MM.1S (cell line): ENCODE measurements around the gene GSG1.

Experiments used
- DNase-seq: peaks from one replicate; pipeline ENCODE4 v3.0.0-alpha.2; 2015
- H2AFZ ChIP-seq: fragments of 300-600 bp; sonication (generic); 2 replicates; pipeline ENCODE4 v1.6.0; 2016; ENCODE audit warnings: antibody characterized with exemption, low read length
- H3F3A ChIP-seq: fragments of 300-600 bp; sonication (generic); 2 replicates; pipeline ENCODE4 v1.6.1; 2016; ENCODE audit warnings: mild to moderate bottlenecking, antibody characterized with exemption, low read length, moderate library complexity, mixed read lengths; ENCODE audit not compliant: insufficient read depth
- H3K27ac ChIP-seq: fragments of 300-600 bp; sonication (generic); 2 replicates; pipeline ENCODE4 v1.5.1; 2016; ENCODE audit warnings: mild to moderate bottlenecking, low read length
- H3K27me3 ChIP-seq: fragments of 300-600 bp; sonication (generic); replicated peaks from 2 replicates; pipeline ENCODE4 v1.6.0; 2016; ENCODE audit warnings: low read length; ENCODE audit not compliant: insufficient read depth
- H3K36me3 ChIP-seq: fragments of 300-600 bp; sonication (generic); replicated peaks from 2 replicates; pipeline ENCODE4 v1.6.1; 2016; ENCODE audit warnings: mild to moderate bottlenecking, low read length, mixed read lengths; ENCODE audit not compliant: insufficient read depth
- H3K4me1 ChIP-seq: fragments of 300-600 bp; sonication (generic); 2 replicates; pipeline ENCODE4 v1.6.1; 2016; ENCODE audit warnings: low read length, mixed read lengths
- H3K4me2 ChIP-seq: fragments of 300-600 bp; sonication (generic); 2 replicates; pipeline ENCODE4 v1.6.0; 2016; ENCODE audit warnings: low read depth, low read length
- H3K4me3 ChIP-seq: fragments of 300-600 bp; sonication (generic); 2 replicates; pipeline ENCODE4 v1.5.1; 2016; ENCODE audit warnings: low read length, mixed read lengths
- H3K79me2 ChIP-seq: fragments of 300-600 bp; sonication (generic); 2 replicates; pipeline ENCODE4 v1.6.1; 2016; ENCODE audit warnings: mixed run types, low read length, mixed read lengths
- H3K9ac ChIP-seq: fragments of 300-600 bp; sonication (generic); 2 replicates; pipeline ENCODE4 v1.6.1; 2016; ENCODE audit warnings: low read length, mixed read lengths
- H3K9me2 ChIP-seq: fragments of 300-600 bp; sonication (generic); replicated peaks from 2 replicates; pipeline ENCODE4 v1.6.1; 2016; ENCODE audit warnings: mild to moderate bottlenecking, low read length, mixed read lengths; ENCODE audit not compliant: insufficient read depth
- H3K9me3 ChIP-seq: fragments of 300-600 bp; sonication (generic); replicated peaks from 2 replicates; pipeline ENCODE4 v1.6.1; 2016; ENCODE audit warnings: mild to moderate bottlenecking, low read length, mixed read lengths; ENCODE audit not compliant: insufficient read depth
- H4K20me1 ChIP-seq: fragments of 300-600 bp; sonication (generic); 2 replicates; pipeline ENCODE4 v1.6.1; 2016; ENCODE audit warnings: mild to moderate bottlenecking, low read length, moderate library complexity, mixed read lengths; ENCODE audit not compliant: insufficient read depth
- CTCF ChIP-seq: fragments of 300-600 bp; sonication (generic); IDR thresholded peaks from 2 replicates; pipeline ENCODE4 v1.5.1; 2016; ENCODE audit warnings: antibody characterized with exemption, low read length, mixed read lengths
- EZH2 ChIP-seq: fragments of 300-600 bp; sonication (generic); optimal IDR thresholded peaks from 2 replicates; pipeline ENCODE3; 2017; ENCODE audit warnings: low read depth, mild to moderate bottlenecking, antibody characterized with exemption, low read length, mixed read lengths
- EZH2phosphoT487 ChIP-seq: fragments of 300-600 bp; sonication (generic); IDR thresholded peaks from 2 replicates; pipeline ENCODE4 v1.6.1; 2018; ENCODE audit warnings: antibody characterized with exemption, low read length

Gene GSG1

GRCh38 chr12:13116259-13116658, 12.8 kb upstream of the GSG1 start:
- Histone ChIP-seq H3F3A (no peaks in the 10 kb centered on the region), H4K20me1 (no peaks in the 10 kb centered on the region), H3K27me3 (no peaks in the 10 kb centered on the region), H3K4me2 (no peak overlapping the region), H3K36me3 (no peaks in the 10 kb centered on the region), H3K4me1 (no peaks in the 10 kb centered on the region), H3K9me3 (no peaks in the 10 kb centered on the region), H3K9ac (no peak overlapping the region), H3K4me3 (no peak overlapping the region), H3K79me2 (no peaks in the 10 kb centered on the region), H3K9me2 (no peaks in the 10 kb centered on the region), H2AFZ (no peak overlapping the region), H3K27ac (no peak overlapping the region)
- no peak for DNase-seq
- TF ChIP-seq EZH2phosphoT487 (no peak), EZH2 (no peak), CTCF (no peak)

DNA sequence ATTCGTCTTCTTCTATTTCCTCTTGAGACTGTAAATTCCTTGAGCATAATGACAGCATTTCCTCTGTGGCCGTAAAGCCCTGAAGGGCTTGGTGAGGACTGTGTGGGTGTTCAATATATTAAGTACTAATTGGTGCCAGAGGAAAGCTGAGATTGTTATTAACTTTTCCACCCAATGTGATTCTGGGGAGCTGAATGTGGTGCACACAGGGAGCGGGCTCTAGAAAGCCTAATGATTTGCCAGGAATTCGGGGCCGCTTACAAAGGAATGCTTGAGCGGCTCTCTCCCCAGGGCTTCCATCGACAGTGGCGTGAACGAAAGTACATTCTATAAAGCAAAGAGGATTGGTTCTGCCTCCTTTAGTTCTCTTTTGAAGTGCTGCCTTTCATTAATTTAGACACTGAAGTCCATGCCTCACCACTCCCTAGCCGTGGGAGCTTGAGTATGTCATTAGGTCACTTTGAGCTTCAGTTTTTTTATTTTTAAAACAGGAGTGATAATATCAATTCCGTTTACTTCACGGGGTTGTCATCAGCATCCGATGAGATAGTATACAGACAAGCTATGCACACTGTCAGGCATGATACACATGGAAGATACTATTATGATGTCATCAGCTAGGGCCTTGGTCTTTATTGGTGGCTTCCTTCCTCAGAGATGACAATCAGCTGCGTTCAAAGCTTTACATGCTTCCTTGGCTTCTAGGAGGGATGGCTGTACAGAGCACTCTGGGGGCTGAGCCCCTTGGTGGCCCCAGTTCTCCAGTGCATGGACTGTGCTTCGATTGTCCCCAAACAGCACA, 11.0 kb upstream of the GSG1 start:
- no peaks in the 10 kb centered on the region for H3K36me3 ChIP-seq
- H3K4me1 ChIP-seq = no peaks in the 10 kb centered on the region
- H3K9me2 ChIP-seq = no peaks in the 10 kb centered on the region
- H3K79me2 ChIP-seq = no peaks in the 10 kb centered on the region
- H3F3A ChIP-seq = no peaks in the 10 kb centered on the region
- no peak overlapping the region for H2AFZ ChIP-seq
- H3K4me2 ChIP-seq = no peak overlapping the region
- no peak overlapping the region for H3K4me3 ChIP-seq
- no peak overlapping the region for H3K9ac ChIP-seq
- no peaks in the 10 kb centered on the region for H3K9me3 ChIP-seq
- H3K27ac ChIP-seq = no peak overlapping the region
- no peaks in the 10 kb centered on the region for H3K27me3 ChIP-seq
- no peak for DNase-seq
- H4K20me1 ChIP-seq = no peaks in the 10 kb centered on the region
- TF ChIP-seq EZH2 = no peak
- no peak for TF ChIP-seq EZH2phosphoT487
- TF ChIP-seq CTCF = no peak

DNA sequence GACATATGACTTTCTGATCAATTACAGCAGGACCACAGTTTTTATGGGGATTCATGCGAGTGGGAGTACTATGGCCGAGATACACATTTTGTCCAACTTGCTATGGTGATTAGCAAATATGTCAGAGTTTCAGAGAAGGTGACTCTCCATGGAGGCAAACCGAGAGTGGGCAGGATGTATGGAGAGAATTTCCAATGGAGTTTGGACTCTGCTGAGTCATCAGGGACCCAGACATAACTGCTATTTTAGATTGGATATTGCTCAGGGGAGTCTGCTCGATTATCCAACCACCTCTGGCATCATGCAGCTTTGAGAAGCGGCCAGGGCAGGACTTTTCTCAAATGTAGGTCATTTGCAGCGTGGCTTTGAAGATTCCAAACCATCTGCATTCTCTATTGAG, 9.5 kb upstream of the GSG1 start:
- no peak overlapping the region for H3K27ac ChIP-seq
- no peaks in the 10 kb centered on the region for H3K79me2 ChIP-seq
- no peaks in the 10 kb centered on the region for H4K20me1 ChIP-seq
- no peak overlapping the region for H3K4me3 ChIP-seq
- no peaks in the 10 kb centered on the region for H3K9me3 ChIP-seq
- no peak overlapping the region for H3K9ac ChIP-seq
- no peaks in the 10 kb centered on the region for H3K27me3 ChIP-seq
- no peak overlapping the region for H2AFZ ChIP-seq
- no peaks in the 10 kb centered on the region for H3K9me2 ChIP-seq
- TF ChIP-seq EZH2 (no peak), EZH2phosphoT487 (no peak), CTCF (no peak)
- no peak overlapping the region for H3K4me2 ChIP-seq
- no peaks in the 10 kb centered on the region for H3F3A ChIP-seq
- H3K36me3 ChIP-seq = no peaks in the 10 kb centered on the region
- DNase-seq = no peak
- no peaks in the 10 kb centered on the region for H3K4me1 ChIP-seq
